ENCODE data around the gene CLPTM1L. TPM values are rescaled to one million over a fixed set of nuclear protein-coding genes. Genes with fewer than 3 reads are reported as not detected.

Gene CLPTM1L
- total and polyA plus RNA-seq, 2 donors (not counting 1 experiment from before 2014, with no cell fraction given): 78.4 to 99.9 TPM

DNA sequence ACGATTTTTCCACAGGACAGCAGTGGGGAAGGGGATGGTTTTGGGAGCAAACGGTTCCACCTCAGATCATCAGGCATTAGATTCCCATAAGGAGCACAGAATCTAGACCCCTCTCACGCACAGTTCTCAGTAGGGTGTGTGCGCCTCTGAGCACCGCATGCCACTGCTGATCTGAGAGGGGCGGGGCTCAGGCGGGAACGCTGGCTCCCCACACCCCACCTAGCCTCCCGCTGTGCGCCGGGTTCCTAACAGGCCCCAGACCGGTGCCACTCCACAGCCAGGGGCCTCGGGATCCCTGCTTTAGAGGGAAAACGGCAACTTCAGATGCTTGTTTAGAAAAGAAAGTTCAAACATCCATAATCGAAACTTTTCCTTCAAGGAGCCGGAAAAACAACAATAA lies 70.4 kb downstream of the CLPTM1L start:
- Histone ChIP-seq H3K27ac (ENCODE audit: low read length in 2 of 2) (no peak overlapping the region), H3K9ac (ENCODE audit: low read length) (no peak overlapping the region), H3K79me2 (ENCODE audit: control insufficient read depth, insufficient read depth, low read length) (no peaks in the 10 kb centered on the region), H3K9me3 (ENCODE audit: control extremely low read depth in 1 of 3, control insufficient read depth in 2 of 3, insufficient read depth in 1 of 3, low read length in 2 of 3) (peaks cover 0 to 18% (median 0%) of the 10 kb centered on the region in 3 donors), H3K4me1 (ENCODE audit: control insufficient read depth in 2 of 2, insufficient read depth in 2 of 2, low read length in 2 of 2) (no peaks in the 10 kb centered on the region), H3K4me3 (ENCODE audit: control extremely low read depth in 1 of 5, extremely low read depth in 1 of 5, insufficient read depth in 1 of 5, low read depth in 2 of 5, low read length in 4 of 5) (no peak overlapping the region), H2AFZ (ENCODE audit: insufficient read depth, low read depth, low read length, poor library complexity, severe bottlenecking) (no peak overlapping the region), H3K27me3 (replicated peaks in 1 of 4; ENCODE audit: control extremely low read depth in 1 of 4, control insufficient read depth in 3 of 4, insufficient read depth in 4 of 4, low read length in 3 of 4) (no peaks in the 10 kb centered on the region), H3K36me3 (replicated peaks in 1 of 2; ENCODE audit: control extremely low read depth in 1 of 2, control insufficient read depth in 1 of 2, extremely low read depth in 1 of 2, insufficient read depth in 2 of 2, low read length in 1 of 2) (no peaks in the 10 kb centered on the region), H3K4me2 (replicated peaks; ENCODE audit: low read depth, low read length, poor library complexity, severe bottlenecking) (no peak overlapping the region), H4K20me1 (ENCODE audit: control insufficient read depth, insufficient read depth, low read length, poor library complexity, severe bottlenecking) (no peaks in the 10 kb centered on the region)
- H3K4me1 Mint-ChIP-seq: no peaks in the 10 kb centered on the region
- WGBS (ENCODE audit: insufficient coverage): 92% methylated on average over 12 of the region's 16 CpGs
- H3K9me3 Mint-ChIP-seq (ENCODE audit: insufficient read depth): no peaks in the 10 kb centered on the region
- TF ChIP-seq CTCF (IDR thresholded peaks at IDR 0.05) (no peak), EZH2 (IDR thresholded peaks at IDR 0.05; ENCODE audit: borderline replicate concordance, insufficient read depth, low read depth, low read length, poor library complexity, severe bottlenecking) (no peak)
- ChIA-PET CTCF (no interaction called here), POLR2A (no interaction called here)
- H3K27ac Mint-ChIP-seq: no peak overlapping the region
- no peaks in the 10 kb centered on the region for H3K27me3 Mint-ChIP-seq
- intact Hi-C loops (cut with micrococcal nuclease): no loop called here
- H3K4me3 Mint-ChIP-seq: no peak overlapping the region
- no peak for DNase-seq
- ATAC-seq (ENCODE audit: low read depth): no peak

DNA sequence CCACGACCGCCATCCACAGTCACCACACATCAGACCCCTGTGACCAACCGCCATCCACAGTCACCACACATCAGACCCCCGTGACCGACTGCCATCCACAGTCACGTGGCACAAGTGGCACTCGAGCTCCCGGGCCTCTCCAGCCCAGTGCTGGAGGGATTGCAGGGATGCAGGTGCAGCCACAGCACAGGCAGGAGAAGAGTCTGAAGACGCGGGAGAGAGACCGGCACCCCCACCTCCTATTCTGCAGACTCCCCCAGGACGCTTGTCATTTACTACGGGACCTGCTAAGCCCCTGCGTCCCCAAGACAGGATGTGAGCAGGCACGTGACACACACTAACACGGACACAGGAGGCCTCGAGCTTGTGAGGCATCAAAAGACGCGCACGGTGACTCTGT lies 71.2 kb downstream of the CLPTM1L start:
- intact Hi-C loops (cut with micrococcal nuclease): no loop called here
- H3K4me1 ChIP-seq (ENCODE audit: control insufficient read depth in 2 of 2, insufficient read depth in 2 of 2, low read length in 2 of 2): no peaks in the 10 kb centered on the region
- Mint-ChIP-seq H3K4me3 (no peak overlapping the region), H3K27ac (no peak overlapping the region), H3K27me3 (no peaks in the 10 kb centered on the region), H3K9me3 (ENCODE audit: insufficient read depth) (no peaks in the 10 kb centered on the region), H3K4me1 (no peaks in the 10 kb centered on the region)
- ATAC-seq (ENCODE audit: low read depth) (no peak), DNase-seq (no peak)
- H3K79me2 ChIP-seq (ENCODE audit: control insufficient read depth, insufficient read depth, low read length): no peaks in the 10 kb centered on the region
- H3K36me3 ChIP-seq (replicated peaks in 1 of 2; ENCODE audit: control extremely low read depth in 1 of 2, control insufficient read depth in 1 of 2, extremely low read depth in 1 of 2, insufficient read depth in 2 of 2, low read length in 1 of 2): no peaks in the 10 kb centered on the region
- H3K27me3 ChIP-seq (replicated peaks in 1 of 4; ENCODE audit: control extremely low read depth in 1 of 4, control insufficient read depth in 3 of 4, insufficient read depth in 4 of 4, low read length in 3 of 4): no peaks in the 10 kb centered on the region
- H3K27ac ChIP-seq (ENCODE audit: low read length in 2 of 2): no peak overlapping the region
- H3K4me2 ChIP-seq (replicated peaks; ENCODE audit: low read depth, low read length, poor library complexity, severe bottlenecking): no peak overlapping the region
- H2AFZ ChIP-seq (ENCODE audit: insufficient read depth, low read depth, low read length, poor library complexity, severe bottlenecking): no peak overlapping the region
- POLR2A ChIA-PET: no interaction called here
- TF ChIP-seq EZH2 (IDR thresholded peaks at IDR 0.05; ENCODE audit: borderline replicate concordance, insufficient read depth, low read depth, low read length, poor library complexity, severe bottlenecking) (no peak), CTCF (IDR thresholded peaks at IDR 0.05) (no peak)
- H3K4me3 ChIP-seq (ENCODE audit: control extremely low read depth in 1 of 5, extremely low read depth in 1 of 5, insufficient read depth in 1 of 5, low read depth in 2 of 5, low read length in 4 of 5): no peak overlapping the region
- H3K9ac ChIP-seq (ENCODE audit: low read length): no peak overlapping the region
- H4K20me1 ChIP-seq (ENCODE audit: control insufficient read depth, insufficient read depth, low read length, poor library complexity, severe bottlenecking): no peaks in the 10 kb centered on the region
- WGBS (ENCODE audit: insufficient coverage): 96% methylated on average over 15 of the region's 20 CpGs
- CTCF ChIA-PET: no interaction called here
- peaks cover 0 to 11% (median 0%) of the 10 kb centered on the region in 3 donors for H3K9me3 ChIP-seq (ENCODE audit: control extremely low read depth in 1 of 3, control insufficient read depth in 2 of 3, insufficient read depth in 1 of 3, low read length in 2 of 3)
